H1 (cell line): ENCODE data around the gene SLC17A4. TPM values are rescaled to one million over a fixed set of nuclear protein-coding genes. Genes with fewer than 3 reads are reported as not detected.

ENCODE experiments used
- CTCF ChIA-PET: fragments of 300-600 bp; sonication (Branson Sonifier 250); formaldehyde crosslinking; loops from one replicate; lab custom pipeline; 2021; ENCODE audit not compliant: partially characterized antibody; lab: Charles Lee
- POLR2A ChIA-PET: fragments of 300-600 bp; sonication (Branson Sonifier 250); formaldehyde crosslinking; loops from one replicate; lab custom pipeline; 2021; ENCODE audit warnings: inconsistent platforms; ENCODE audit not compliant: partially characterized antibody; lab: Charles Lee
- DNase-seq, 2 experiments: peaks; one replicate each; pipeline versions ENCODE4 v3.0.0 to v3.0.0-alpha.2; 2010 to 2022; ENCODE audit warnings: low spot score in 2 of 2, low read depth in 1 of 2, mixed read lengths in 1 of 2
- FAIRE-seq: peaks from 2 replicates; lab custom pipeline; 2011; peaks lifted over from hg19 to GRCh38; lab: Jason Lieb, UNC
- H2AFZ ChIP-seq: 2 replicates; pipeline ENCODE4 v1.8.1; 2012; ENCODE audit warnings: low read length, inconsistent platforms
- H2AK5ac ChIP-seq: 2 replicates; pipeline ENCODE4 v1.6.1; 2013; ENCODE audit warnings: low read depth, low read length
- H2BK120ac ChIP-seq: replicated peaks from 2 replicates; pipeline ENCODE3; 2013; ENCODE audit warnings: low read depth, low read length, inconsistent platforms
- H2BK12ac ChIP-seq: 2 replicates; pipeline ENCODE4 v1.6.1; 2013; ENCODE audit warnings: low read depth, low read length
- H2BK15ac ChIP-seq: 2 replicates; pipeline ENCODE4 v1.6.1; 2013; ENCODE audit warnings: low read length
- H2BK20ac ChIP-seq: 2 replicates; pipeline ENCODE4 v1.6.1; 2013; ENCODE audit warnings: low read length
- H2BK5ac ChIP-seq: 2 replicates; pipeline ENCODE4 v1.6.1; 2013; ENCODE audit warnings: low read depth, low read length
- H3K14ac ChIP-seq: 2 replicates; pipeline ENCODE4 v1.6.1; 2013; ENCODE audit warnings: inconsistent platforms; ENCODE audit not compliant: insufficient read length
- H3K18ac ChIP-seq: 2 replicates; pipeline ENCODE4 v1.6.1; 2013; ENCODE audit warnings: low read length; ENCODE audit errors: extremely low read depth
- H3K23ac ChIP-seq: 2 replicates; pipeline ENCODE4 v1.6.1; 2013; ENCODE audit warnings: inconsistent platforms; ENCODE audit not compliant: insufficient read length
- H3K23me2 ChIP-seq: 2 replicates; pipeline ENCODE4 v1.6.1; 2013; ENCODE audit warnings: low read depth, low read length
- H3K27ac ChIP-seq: 2 replicates; pipeline ENCODE4 v1.6.1; 2011; ENCODE audit warnings: low read depth, low read length, inconsistent platforms
- H3K27me3 ChIP-seq, 4 experiments: replicated peaks in 1 of 4; 1 replicate in 1 of 4; 2 replicates in 3 of 4; pipeline versions ENCODE4 v1.6.1 to v1.8.1; 2011 to 2013; ENCODE audit warnings: low read length in 3 of 4, mild to moderate bottlenecking in 3 of 4, inconsistent platforms in 2 of 4, mixed read lengths in 2 of 4, moderate library complexity in 1 of 4; ENCODE audit not compliant: control insufficient read depth in 3 of 4, insufficient read depth in 3 of 4; ENCODE audit errors: extremely low read depth in 1 of 4
- H3K36me3 ChIP-seq, 4 experiments: 2 replicates each; pipeline versions ENCODE4 v1.6.1 to v1.8.1; 2011 to 2013; ENCODE audit warnings: mild to moderate bottlenecking in 4 of 4, low read length in 3 of 4, moderate library complexity in 2 of 4, control low read depth in 1 of 4, inconsistent platforms in 1 of 4; ENCODE audit not compliant: insufficient read depth in 4 of 4, control insufficient read depth in 2 of 4
- H3K4ac ChIP-seq: replicated peaks from 2 replicates; pipeline ENCODE3; 2013; ENCODE audit warnings: low read length, low read depth, mixed read lengths, inconsistent platforms; ENCODE audit not compliant: insufficient read length
- H3K4me1 ChIP-seq, 4 experiments: replicated peaks in 1 of 4; 1 replicate in 1 of 4; 2 replicates in 3 of 4; pipeline versions ENCODE4 v1.6.1 to v1.8.1; 2011 to 2013; ENCODE audit warnings: low read length in 3 of 4, inconsistent platforms in 2 of 4, mixed read lengths in 1 of 4; ENCODE audit not compliant: insufficient read depth in 4 of 4, control insufficient read depth in 3 of 4
- H3K4me2 ChIP-seq, 2 experiments: 2 replicates each; pipeline versions ENCODE4 v1.6.1 to v1.8.1; 2011 to 2013; ENCODE audit warnings: low read depth in 2 of 2, low read length in 2 of 2, control low read depth in 1 of 2, inconsistent platforms in 1 of 2, mild to moderate bottlenecking in 1 of 2; ENCODE audit not compliant: insufficient read depth in 1 of 2
- H3K4me3 ChIP-seq, 4 experiments: fragments of 200-600, 300-600 bp in 1 of 4; sonication (generic), shearing (Covaris generic), sonication (Bioruptor Twin) in 1 of 4; 2 replicates each; pipeline versions ENCODE4 v1.5.1 to v1.8.1; 2011 to 2016; ENCODE audit warnings: low read length in 4 of 4, low read depth in 3 of 4, control low read depth in 2 of 4, inconsistent platforms in 2 of 4, mild to moderate bottlenecking in 2 of 4, mixed read lengths in 1 of 4, moderate library complexity in 1 of 4; ENCODE audit not compliant: insufficient read depth in 2 of 4; ENCODE audit errors: extremely low read depth in 1 of 4
- H3K56ac ChIP-seq: replicated peaks from 2 replicates; pipeline ENCODE3; 2013; ENCODE audit warnings: low read depth, mild to moderate bottlenecking, mixed read lengths, low read length, inconsistent platforms; ENCODE audit not compliant: insufficient read length
- H3K79me1 ChIP-seq: 2 replicates; pipeline ENCODE4 v1.6.1; 2013; ENCODE audit warnings: low read depth, low read length, control low read depth
- H3K79me2 ChIP-seq, 2 experiments: 2 replicates each; pipeline versions ENCODE4 v1.6.1 to v1.8.1; 2012 to 2013; ENCODE audit warnings: low read length in 2 of 2, mild to moderate bottlenecking in 2 of 2, inconsistent platforms in 1 of 2; ENCODE audit not compliant: insufficient read depth in 2 of 2, control insufficient read depth in 1 of 2
- H3K9ac ChIP-seq, 4 experiments: replicated peaks in 1 of 4; 1 replicate in 1 of 4; 2 replicates in 3 of 4; pipeline versions ENCODE4 v1.6.1 to v1.8.1; 2011 to 2013; ENCODE audit warnings: low read depth in 3 of 4, low read length in 3 of 4, control low read depth in 2 of 4, mild to moderate bottlenecking in 2 of 4, moderate library complexity in 2 of 4, inconsistent platforms in 1 of 4; ENCODE audit errors: extremely low read depth in 1 of 4
- H3K9me3 ChIP-seq, 2 experiments: 2 replicates each; pipeline versions ENCODE4 v1.6.1 to v1.8.1; 2012 to 2013; ENCODE audit warnings: mild to moderate bottlenecking in 2 of 2, moderate library complexity in 2 of 2, control low read depth in 1 of 2, inconsistent platforms in 1 of 2, low read depth in 1 of 2, low read length in 1 of 2, mixed read lengths in 1 of 2; ENCODE audit not compliant: insufficient read depth in 2 of 2
- H4K20me1 ChIP-seq, 2 experiments: replicated peaks in 1 of 2; 2 replicates each; pipeline versions ENCODE3 to v1.8.1; 2011 to 2013; ENCODE audit warnings: inconsistent platforms in 2 of 2, low read length in 2 of 2, mild to moderate bottlenecking in 1 of 2; ENCODE audit not compliant: insufficient read depth in 2 of 2, control insufficient read depth in 1 of 2
- H4K5ac ChIP-seq: 2 replicates; pipeline ENCODE4 v1.6.1; 2013; ENCODE audit warnings: low read length, low read depth, mixed read lengths, inconsistent platforms; ENCODE audit not compliant: insufficient read length
- H4K8ac ChIP-seq: 2 replicates; pipeline ENCODE4 v1.8.0; 2013; ENCODE audit warnings: mild to moderate bottlenecking, moderate library complexity, low read length, inconsistent platforms; ENCODE audit not compliant: insufficient read depth; ENCODE audit errors: extremely low read depth
- H4K91ac ChIP-seq: replicated peaks from 2 replicates; pipeline ENCODE3; 2013; ENCODE audit warnings: low read length, mixed read lengths, inconsistent platforms; ENCODE audit not compliant: insufficient read length
- ASH2L ChIP-seq: fragments of 200-600, 300-600 bp; sonication (generic); IDR thresholded peaks from one replicate; pipeline ENCODE4 v1.7.1; 2017; ENCODE audit warnings: low read length
- CREB1 ChIP-seq: IDR thresholded peaks from 2 replicates; pipeline ENCODE4 v1.6.1; 2012; ENCODE audit warnings: inconsistent platforms
- FOSL1 ChIP-seq: IDR thresholded peaks from 2 replicates; pipeline ENCODE4 v1.6.1; 2011; ENCODE audit warnings: mild to moderate bottlenecking, low read depth, low read length, moderate library complexity; ENCODE audit not compliant: insufficient read depth
- HDAC6 ChIP-seq: IDR thresholded peaks from one replicate; pipeline ENCODE4 v1.7.1; 2012; ENCODE audit warnings: low read depth, mild to moderate bottlenecking, inconsistent platforms, low read length, moderate library complexity
- POLR2AphosphoS5 ChIP-seq: IDR thresholded peaks from 2 replicates; pipeline ENCODE4 v1.6.1; 2011; ENCODE audit warnings: low read depth, low read length
- RFX5 ChIP-seq: IDR thresholded peaks from 2 replicates; pipeline ENCODE4 v1.6.1; 2011; ENCODE audit warnings: low read depth, low read length, improper control_type of control experiment, borderline replicate concordance
- SP1 ChIP-seq: IDR thresholded peaks from 2 replicates; pipeline ENCODE4 v1.6.1; 2011; ENCODE audit warnings: low read depth, low read length
- polyA plus RNA-seq, 7 experiments: library from polyadenylated mRNA; depleted of rRNA in 3 of 7; stranded (reverse) in 5 of 7; unstranded in 2 of 7; fragments of >200 nt in 5 of 7; fragments of 200-250 nt in 2 of 7; gene quantifications; 1 replicate in 5 of 7; 2 replicates in 1 of 7; 4 replicates in 1 of 7; pipeline versions ENCODE4 v1.2.1 to v1.2.3, GENCODE V29; 2011 to 2013; ENCODE audit warnings: missing spikeins in 2 of 7, mixed read lengths in 2 of 7
- total RNA-seq: library from RNA; stranded (reverse); fragmentation: NEBNext Ultra II Directional; extraction: Animal tissue kit (Norgen Biotek cat#: 25700); gene quantifications from 2 replicates; pipeline ENCODE4 v1.2.1, GENCODE V29; 2021

SLC17A4 gene
- total and polyA plus RNA-seq, 2 of the 8 experiments (the other 6 are each of a cell fraction or from before 2014, with no cell fraction given) = not detected

DNA sequence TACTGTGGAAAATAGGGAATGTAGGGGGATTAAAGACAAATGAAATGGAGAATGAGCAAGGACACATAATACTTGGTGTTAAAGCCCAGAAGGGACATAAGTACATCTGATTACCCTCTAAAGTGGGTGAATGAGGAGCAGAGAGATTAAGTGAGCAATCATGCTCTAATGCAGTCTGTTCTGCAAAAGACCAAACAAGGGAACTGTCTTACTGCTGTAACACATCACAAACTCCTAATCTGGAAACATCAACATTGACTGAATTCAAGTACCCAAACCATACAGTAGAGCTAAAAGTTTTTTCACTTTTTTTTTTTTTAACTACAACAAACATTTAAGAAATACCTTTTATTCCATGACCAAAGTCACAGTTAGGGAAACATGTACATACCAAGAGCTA lies 19.3 kb upstream of the SLC17A4 start:
- no peak overlapping the region for H4K91ac ChIP-seq
- H3K23ac ChIP-seq = no peak overlapping the region
- no peak overlapping the region for H4K8ac ChIP-seq
- no peak overlapping the region for H3K14ac ChIP-seq
- H3K4me2 ChIP-seq = no peak overlapping the region
- H3K18ac ChIP-seq = no peak overlapping the region
- no peak overlapping the region for H2BK15ac ChIP-seq
- no peak overlapping the region for H3K27ac ChIP-seq
- H3K4me1 ChIP-seq = no peaks in the 10 kb centered on the region
- no peaks in the 10 kb centered on the region for H3K79me2 ChIP-seq
- H3K9me3 ChIP-seq = peaks cover 3% of the 10 kb centered on the region in 2 experiments; a peak in 3 of 4 replicates
- TF ChIP-seq FOSL1 (no peak), POLR2AphosphoS5 (no peak), SP1 (no peak), ASH2L (no peak), CREB1 (no peak), RFX5 (no peak), HDAC6 (no peak)
- FAIRE-seq = no peak
- no peaks in the 10 kb centered on the region for H4K20me1 ChIP-seq
- H3K9ac ChIP-seq = no peak overlapping the region
- no peak overlapping the region for H3K4ac ChIP-seq
- H3K27me3 ChIP-seq = no peaks in the 10 kb centered on the region
- no peak overlapping the region for H2BK20ac ChIP-seq
- H2AK5ac ChIP-seq = no peak overlapping the region
- H3K79me1 ChIP-seq = no peaks in the 10 kb centered on the region
- H4K5ac ChIP-seq = no peak overlapping the region
- no peaks in the 10 kb centered on the region for H3K23me2 ChIP-seq
- no peak for DNase-seq
- no peaks in the 10 kb centered on the region for H3K36me3 ChIP-seq
- H2BK12ac ChIP-seq = no peak overlapping the region
- H3K4me3 ChIP-seq = no peak overlapping the region
- no peak overlapping the region for H2BK5ac ChIP-seq
- no peak overlapping the region for H3K56ac ChIP-seq
- no peak overlapping the region for H2AFZ ChIP-seq
- CTCF ChIA-PET = interaction anchor here (0.6 to 1.3 kb wide), 4 partner anchors 9 to 422 kb away, joined by 3 to 4 read pairs (median 3); no protein-coding TSS in a partner anchor
- POLR2A ChIA-PET = no interaction called here
- no peak overlapping the region for H2BK120ac ChIP-seq
